H1 (cell line): ENCODE data around the gene BLVRA. TPM values are rescaled to one million over a fixed set of nuclear protein-coding genes. Genes with fewer than 3 reads are reported as not detected.

ENCODE experiments used
- CTCF ChIA-PET: fragments of 300-600 bp; sonication (Branson Sonifier 250); formaldehyde crosslinking; loops from one replicate; lab custom pipeline; 2021; ENCODE audit not compliant: partially characterized antibody; lab: Charles Lee
- POLR2A ChIA-PET: fragments of 300-600 bp; sonication (Branson Sonifier 250); formaldehyde crosslinking; loops from one replicate; lab custom pipeline; 2021; ENCODE audit warnings: inconsistent platforms; ENCODE audit not compliant: partially characterized antibody; lab: Charles Lee
- DNase-seq, 2 experiments: peaks; one replicate each; pipeline versions ENCODE4 v3.0.0 to v3.0.0-alpha.2; 2010 to 2022; ENCODE audit warnings: low spot score in 2 of 2, low read depth in 1 of 2, mixed read lengths in 1 of 2
- FAIRE-seq: peaks from 2 replicates; lab custom pipeline; 2011; peaks lifted over from hg19 to GRCh38; lab: Jason Lieb, UNC
- H2AFZ ChIP-seq: 2 replicates; pipeline ENCODE4 v1.8.1; 2012; ENCODE audit warnings: low read length, inconsistent platforms
- H2AK5ac ChIP-seq: 2 replicates; pipeline ENCODE4 v1.6.1; 2013; ENCODE audit warnings: low read depth, low read length
- H2BK120ac ChIP-seq: replicated peaks from 2 replicates; pipeline ENCODE3; 2013; ENCODE audit warnings: low read depth, low read length, inconsistent platforms
- H2BK12ac ChIP-seq: 2 replicates; pipeline ENCODE4 v1.6.1; 2013; ENCODE audit warnings: low read depth, low read length
- H2BK15ac ChIP-seq: 2 replicates; pipeline ENCODE4 v1.6.1; 2013; ENCODE audit warnings: low read length
- H2BK20ac ChIP-seq: 2 replicates; pipeline ENCODE4 v1.6.1; 2013; ENCODE audit warnings: low read length
- H2BK5ac ChIP-seq: 2 replicates; pipeline ENCODE4 v1.6.1; 2013; ENCODE audit warnings: low read depth, low read length
- H3K14ac ChIP-seq: 2 replicates; pipeline ENCODE4 v1.6.1; 2013; ENCODE audit warnings: inconsistent platforms; ENCODE audit not compliant: insufficient read length
- H3K18ac ChIP-seq: 2 replicates; pipeline ENCODE4 v1.6.1; 2013; ENCODE audit warnings: low read length; ENCODE audit errors: extremely low read depth
- H3K23ac ChIP-seq: 2 replicates; pipeline ENCODE4 v1.6.1; 2013; ENCODE audit warnings: inconsistent platforms; ENCODE audit not compliant: insufficient read length
- H3K23me2 ChIP-seq: 2 replicates; pipeline ENCODE4 v1.6.1; 2013; ENCODE audit warnings: low read depth, low read length
- H3K27ac ChIP-seq: 2 replicates; pipeline ENCODE4 v1.6.1; 2011; ENCODE audit warnings: low read depth, low read length, inconsistent platforms
- H3K27me3 ChIP-seq, 4 experiments: replicated peaks in 1 of 4; 1 replicate in 1 of 4; 2 replicates in 3 of 4; pipeline versions ENCODE4 v1.6.1 to v1.8.1; 2011 to 2013; ENCODE audit warnings: low read length in 3 of 4, mild to moderate bottlenecking in 3 of 4, inconsistent platforms in 2 of 4, mixed read lengths in 2 of 4, moderate library complexity in 1 of 4; ENCODE audit not compliant: control insufficient read depth in 3 of 4, insufficient read depth in 3 of 4; ENCODE audit errors: extremely low read depth in 1 of 4
- H3K36me3 ChIP-seq, 4 experiments: 2 replicates each; pipeline versions ENCODE4 v1.6.1 to v1.8.1; 2011 to 2013; ENCODE audit warnings: mild to moderate bottlenecking in 4 of 4, low read length in 3 of 4, moderate library complexity in 2 of 4, control low read depth in 1 of 4, inconsistent platforms in 1 of 4; ENCODE audit not compliant: insufficient read depth in 4 of 4, control insufficient read depth in 2 of 4
- H3K4ac ChIP-seq: replicated peaks from 2 replicates; pipeline ENCODE3; 2013; ENCODE audit warnings: low read length, low read depth, mixed read lengths, inconsistent platforms; ENCODE audit not compliant: insufficient read length
- H3K4me1 ChIP-seq, 4 experiments: replicated peaks in 1 of 4; 1 replicate in 1 of 4; 2 replicates in 3 of 4; pipeline versions ENCODE4 v1.6.1 to v1.8.1; 2011 to 2013; ENCODE audit warnings: low read length in 3 of 4, inconsistent platforms in 2 of 4, mixed read lengths in 1 of 4; ENCODE audit not compliant: insufficient read depth in 4 of 4, control insufficient read depth in 3 of 4
- H3K4me2 ChIP-seq, 2 experiments: 2 replicates each; pipeline versions ENCODE4 v1.6.1 to v1.8.1; 2011 to 2013; ENCODE audit warnings: low read depth in 2 of 2, low read length in 2 of 2, control low read depth in 1 of 2, inconsistent platforms in 1 of 2, mild to moderate bottlenecking in 1 of 2; ENCODE audit not compliant: insufficient read depth in 1 of 2
- H3K4me3 ChIP-seq, 4 experiments: fragments of 200-600, 300-600 bp in 1 of 4; sonication (generic), shearing (Covaris generic), sonication (Bioruptor Twin) in 1 of 4; 2 replicates each; pipeline versions ENCODE4 v1.5.1 to v1.8.1; 2011 to 2016; ENCODE audit warnings: low read length in 4 of 4, low read depth in 3 of 4, control low read depth in 2 of 4, inconsistent platforms in 2 of 4, mild to moderate bottlenecking in 2 of 4, mixed read lengths in 1 of 4, moderate library complexity in 1 of 4; ENCODE audit not compliant: insufficient read depth in 2 of 4; ENCODE audit errors: extremely low read depth in 1 of 4
- H3K56ac ChIP-seq: replicated peaks from 2 replicates; pipeline ENCODE3; 2013; ENCODE audit warnings: low read depth, mild to moderate bottlenecking, mixed read lengths, low read length, inconsistent platforms; ENCODE audit not compliant: insufficient read length
- H3K79me1 ChIP-seq: 2 replicates; pipeline ENCODE4 v1.6.1; 2013; ENCODE audit warnings: low read depth, low read length, control low read depth
- H3K79me2 ChIP-seq, 2 experiments: 2 replicates each; pipeline versions ENCODE4 v1.6.1 to v1.8.1; 2012 to 2013; ENCODE audit warnings: low read length in 2 of 2, mild to moderate bottlenecking in 2 of 2, inconsistent platforms in 1 of 2; ENCODE audit not compliant: insufficient read depth in 2 of 2, control insufficient read depth in 1 of 2
- H3K9ac ChIP-seq, 4 experiments: replicated peaks in 1 of 4; 1 replicate in 1 of 4; 2 replicates in 3 of 4; pipeline versions ENCODE4 v1.6.1 to v1.8.1; 2011 to 2013; ENCODE audit warnings: low read depth in 3 of 4, low read length in 3 of 4, control low read depth in 2 of 4, mild to moderate bottlenecking in 2 of 4, moderate library complexity in 2 of 4, inconsistent platforms in 1 of 4; ENCODE audit errors: extremely low read depth in 1 of 4
- H3K9me3 ChIP-seq, 2 experiments: 2 replicates each; pipeline versions ENCODE4 v1.6.1 to v1.8.1; 2012 to 2013; ENCODE audit warnings: mild to moderate bottlenecking in 2 of 2, moderate library complexity in 2 of 2, control low read depth in 1 of 2, inconsistent platforms in 1 of 2, low read depth in 1 of 2, low read length in 1 of 2, mixed read lengths in 1 of 2; ENCODE audit not compliant: insufficient read depth in 2 of 2
- H4K20me1 ChIP-seq, 2 experiments: replicated peaks in 1 of 2; 2 replicates each; pipeline versions ENCODE3 to v1.8.1; 2011 to 2013; ENCODE audit warnings: inconsistent platforms in 2 of 2, low read length in 2 of 2, mild to moderate bottlenecking in 1 of 2; ENCODE audit not compliant: insufficient read depth in 2 of 2, control insufficient read depth in 1 of 2
- H4K5ac ChIP-seq: 2 replicates; pipeline ENCODE4 v1.6.1; 2013; ENCODE audit warnings: low read length, low read depth, mixed read lengths, inconsistent platforms; ENCODE audit not compliant: insufficient read length
- H4K8ac ChIP-seq: 2 replicates; pipeline ENCODE4 v1.8.0; 2013; ENCODE audit warnings: mild to moderate bottlenecking, moderate library complexity, low read length, inconsistent platforms; ENCODE audit not compliant: insufficient read depth; ENCODE audit errors: extremely low read depth
- H4K91ac ChIP-seq: replicated peaks from 2 replicates; pipeline ENCODE3; 2013; ENCODE audit warnings: low read length, mixed read lengths, inconsistent platforms; ENCODE audit not compliant: insufficient read length
- CBX5 ChIP-seq: fragments of 300-800, 300-1000 bp; sonication (generic); IDR thresholded peaks from 2 replicates; pipeline ENCODE4 v1.7.1; 2016; ENCODE audit warnings: antibody characterized with exemption, low read length, low read depth
- CTBP2 ChIP-seq: IDR thresholded peaks from 2 replicates; pipeline ENCODE4 v1.7.0; 2011; ENCODE audit warnings: borderline replicate concordance, mild to moderate bottlenecking, moderate library complexity, mixed read lengths, low read length; ENCODE audit not compliant: insufficient read depth, insufficient read length
- EGR1 ChIP-seq: IDR thresholded peaks from 2 replicates; pipeline ENCODE4 v1.6.1; 2011; ENCODE audit warnings: low read depth, low read length, borderline replicate concordance
- EZH2 ChIP-seq: fragments of 200-600 bp; sonication (generic); IDR thresholded peaks from 2 replicates; pipeline ENCODE4 v1.7.1; 2012; ENCODE audit warnings: low read depth, mild to moderate bottlenecking, moderate library complexity, low read length, inconsistent platforms; ENCODE audit not compliant: severe bottlenecking
- FOSL1 ChIP-seq: IDR thresholded peaks from 2 replicates; pipeline ENCODE4 v1.6.1; 2011; ENCODE audit warnings: mild to moderate bottlenecking, low read depth, low read length, moderate library complexity; ENCODE audit not compliant: insufficient read depth
- GABPA ChIP-seq: IDR thresholded peaks from 2 replicates; pipeline ENCODE4 v1.6.1; 2011; ENCODE audit warnings: mild to moderate bottlenecking, low read length, moderate library complexity, borderline replicate concordance; ENCODE audit not compliant: insufficient read depth
- HDAC2 ChIP-seq, 2 experiments: fragments of 300-600 bp in 1 of 2; sonication (generic) in 1 of 2; IDR thresholded peaks; 2 replicates each; pipeline ENCODE4 v1.6.1; 2011 to 2012; ENCODE audit warnings: low read depth in 2 of 2, low read length in 2 of 2, mild to moderate bottlenecking in 2 of 2, moderate library complexity in 2 of 2, borderline replicate concordance in 1 of 2, inconsistent platforms in 1 of 2
- JUND ChIP-seq: IDR thresholded peaks from 2 replicates; pipeline ENCODE4 v1.6.1; 2011; ENCODE audit warnings: mild to moderate bottlenecking, improper control_type of control experiment, low read length
- KDM4A ChIP-seq: IDR thresholded peaks from one replicate; pipeline ENCODE4 v1.7.1; 2012; ENCODE audit warnings: low read depth, mild to moderate bottlenecking, moderate library complexity, low read length, inconsistent platforms; ENCODE audit not compliant: severe bottlenecking
- SIN3A ChIP-seq, 2 experiments: IDR thresholded peaks in 1 of 2; conservative IDR thresholded peaks in 1 of 2; 2 replicates each; pipeline ENCODE4 v1.6.1; 2011 to 2012; ENCODE audit warnings: low read length in 2 of 2, improper control_type of control experiment in 1 of 2, low read depth in 1 of 2, mild to moderate bottlenecking in 1 of 2
- SP4 ChIP-seq: IDR thresholded peaks from 2 replicates; pipeline ENCODE4 v1.6.1; 2012; ENCODE audit warnings: low read length, inconsistent platforms
- SUZ12 ChIP-seq: fragments of 200-600 bp; sonication (generic); IDR thresholded peaks from 2 replicates; pipeline ENCODE4 v1.6.1; 2012; ENCODE audit warnings: mild to moderate bottlenecking, inconsistent platforms, low read length, moderate library complexity, mixed read lengths
- TAF7 ChIP-seq: optimal IDR thresholded peaks from 2 replicates; pipeline ENCODE3; 2011; ENCODE audit warnings: low read depth, mild to moderate bottlenecking, inconsistent platforms, low read length, moderate library complexity, borderline replicate concordance
- WGBS, 2 experiments: shearing (Covaris generic) in 1 of 2; methylation state at CpG; one replicate each; pipeline versions ENCODE4 v1.1.6 to v1.1.7; 2013 to 2015; ENCODE audit warnings: low lambda C conversion rate in 2 of 2, mixed read lengths in 2 of 2, inconsistent platforms in 1 of 2, low coverage in 1 of 2, missing lambda C conversion rate in 1 of 2; ENCODE audit not compliant: insufficient replicate concordance in 2 of 2, insufficient coverage in 1 of 2, insufficient read length in 1 of 2; ENCODE audit errors: extremely low coverage in 1 of 2, missing lambda C conversion rate in 1 of 2; 5-methylcytosine and 5-hydroxymethylcytosine counted together
- polyA plus RNA-seq, 7 experiments: library from polyadenylated mRNA; depleted of rRNA in 3 of 7; stranded (reverse) in 5 of 7; unstranded in 2 of 7; fragments of >200 nt in 5 of 7; fragments of 200-250 nt in 2 of 7; gene quantifications; 1 replicate in 5 of 7; 2 replicates in 1 of 7; 4 replicates in 1 of 7; pipeline versions ENCODE4 v1.2.1 to v1.2.3, GENCODE V29; 2011 to 2013; ENCODE audit warnings: missing spikeins in 2 of 7, mixed read lengths in 2 of 7
- total RNA-seq: library from RNA; stranded (reverse); fragmentation: NEBNext Ultra II Directional; extraction: Animal tissue kit (Norgen Biotek cat#: 25700); gene quantifications from 2 replicates; pipeline ENCODE4 v1.2.1, GENCODE V29; 2021

The BLVRA gene
- total and polyA plus RNA-seq, 2 of the 8 experiments (the other 6 are each of a cell fraction or from before 2014, with no cell fraction given), result 16.1 to 37.1 TPM

DNA sequence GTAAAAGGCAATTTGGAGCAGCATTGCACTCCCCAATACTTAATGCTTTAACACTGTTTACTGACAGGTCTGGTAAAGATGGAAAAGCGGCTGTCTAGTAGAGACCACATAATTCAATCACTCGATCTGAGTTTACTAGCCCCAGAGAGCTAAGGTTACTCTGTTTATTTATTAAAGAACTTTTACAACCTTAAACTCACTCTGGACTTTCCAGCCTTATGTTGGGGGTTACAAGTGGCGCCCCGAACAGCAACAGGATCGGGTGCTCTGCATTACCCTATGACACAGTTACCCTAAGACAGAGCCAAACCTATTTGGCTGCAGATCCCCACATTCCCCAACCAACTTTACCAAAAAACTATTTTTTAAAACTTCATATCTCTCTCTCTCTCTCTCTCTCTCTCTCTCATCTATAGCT lies 66.9 kb downstream of the BLVRA start:
- Histone ChIP-seq H3K4me1 (peaks cover 0 to 10% (median 3%) of the 10 kb centered on the region in 4 experiments; a peak in 3 of 7 replicates), H2BK12ac (no peak overlapping the region), H2AK5ac (no peak overlapping the region), H3K79me2 (no peaks in the 10 kb centered on the region), H3K56ac (no peak overlapping the region), H3K18ac (no peak overlapping the region), H3K27me3 (peaks cover 0 to 1% (median 0%) of the 10 kb centered on the region in 4 experiments; a peak in 1 of 7 replicates), H3K9me3 (no peaks in the 10 kb centered on the region), H3K36me3 (no peaks in the 10 kb centered on the region), H2BK20ac (no peak overlapping the region), H3K4ac (no peak overlapping the region), H4K8ac (no peak overlapping the region), H3K27ac (no peak overlapping the region), H3K14ac (no peak overlapping the region), H2AFZ (no peak overlapping the region), H2BK5ac (no peak overlapping the region), H4K91ac (no peak overlapping the region), H4K20me1 (no peaks in the 10 kb centered on the region), H4K5ac (no peak overlapping the region), H2BK120ac (no peak overlapping the region), H3K23ac (no peak overlapping the region), H3K9ac (no peak overlapping the region), H3K23me2 (no peaks in the 10 kb centered on the region), H3K79me1 (0 out of 2 replicates have a peak, but pooled peaks cover 2% of the 10 kb centered on the region), H2BK15ac (no peak overlapping the region), H3K4me3 (no peak overlapping the region), H3K4me2 (no peak overlapping the region)
- FAIRE-seq (no peak), DNase-seq (no peak)
- ChIA-PET POLR2A (interaction anchor here (0.9 kb wide), 1 partner anchor 96 kb away, joined by 4 read pairs; the partner anchor contains the start of gene COA1), CTCF (interaction anchor here (0.7 to 1.8 kb wide), 9 partner anchors 13 to 754 kb away, joined by 3 to 8 read pairs (median 3); partner anchors contain the start of gene STK17A)
- TF ChIP-seq SIN3A (conservative IDR thresholded peaks at IDR 0.05 in 1 of 2, IDR thresholded peaks at IDR 0.05 in 1 of 2; ENCODE audit: low read depth in 1 of 2, low read length in 2 of 2) (no peak), SUZ12 (no peak), TAF7 (no peak), KDM4A (no peak), JUND (no peak), SP4 (no peak), EGR1 (no peak), CBX5 (no peak), GABPA (no peak), HDAC2 (IDR thresholded peaks at IDR 0.05; ENCODE audit: borderline replicate concordance in 1 of 2, low read depth in 2 of 2, low read length in 2 of 2) (no peak), CTBP2 (no peak), EZH2 (no peak), FOSL1 (no peak)
- 95% methylated on average over 5 of the region's 5 CpGs; no CpG with 5 or more reads in 1 of the 2 experiments for WGBS, 2 experiments
